H1 (cell line): ENCODE results near the gene SMYD3. TPM values are rescaled to one million over a fixed set of nuclear protein-coding genes. Genes with fewer than 3 reads are reported as not detected.

ENCODE experiments used
- CTCF ChIA-PET: fragments of 300-600 bp; sonication (Branson Sonifier 250); formaldehyde crosslinking; loops from one replicate; lab custom pipeline; 2021; ENCODE audit not compliant: partially characterized antibody; lab: Charles Lee
- POLR2A ChIA-PET: fragments of 300-600 bp; sonication (Branson Sonifier 250); formaldehyde crosslinking; loops from one replicate; lab custom pipeline; 2021; ENCODE audit warnings: inconsistent platforms; ENCODE audit not compliant: partially characterized antibody; lab: Charles Lee
- DNase-seq, 2 experiments: peaks; one replicate each; pipeline versions ENCODE4 v3.0.0 to v3.0.0-alpha.2; 2010 to 2022; ENCODE audit warnings: low spot score in 2 of 2, low read depth in 1 of 2, mixed read lengths in 1 of 2
- FAIRE-seq: peaks from 2 replicates; lab custom pipeline; 2011; peaks lifted over from hg19 to GRCh38; lab: Jason Lieb, UNC
- H2AFZ ChIP-seq: 2 replicates; pipeline ENCODE4 v1.8.1; 2012; ENCODE audit warnings: low read length, inconsistent platforms
- H2AK5ac ChIP-seq: 2 replicates; pipeline ENCODE4 v1.6.1; 2013; ENCODE audit warnings: low read depth, low read length
- H2BK120ac ChIP-seq: replicated peaks from 2 replicates; pipeline ENCODE3; 2013; ENCODE audit warnings: low read depth, low read length, inconsistent platforms
- H2BK12ac ChIP-seq: 2 replicates; pipeline ENCODE4 v1.6.1; 2013; ENCODE audit warnings: low read depth, low read length
- H2BK15ac ChIP-seq: 2 replicates; pipeline ENCODE4 v1.6.1; 2013; ENCODE audit warnings: low read length
- H2BK20ac ChIP-seq: 2 replicates; pipeline ENCODE4 v1.6.1; 2013; ENCODE audit warnings: low read length
- H2BK5ac ChIP-seq: 2 replicates; pipeline ENCODE4 v1.6.1; 2013; ENCODE audit warnings: low read depth, low read length
- H3K14ac ChIP-seq: 2 replicates; pipeline ENCODE4 v1.6.1; 2013; ENCODE audit warnings: inconsistent platforms; ENCODE audit not compliant: insufficient read length
- H3K18ac ChIP-seq: 2 replicates; pipeline ENCODE4 v1.6.1; 2013; ENCODE audit warnings: low read length; ENCODE audit errors: extremely low read depth
- H3K23ac ChIP-seq: 2 replicates; pipeline ENCODE4 v1.6.1; 2013; ENCODE audit warnings: inconsistent platforms; ENCODE audit not compliant: insufficient read length
- H3K23me2 ChIP-seq: 2 replicates; pipeline ENCODE4 v1.6.1; 2013; ENCODE audit warnings: low read depth, low read length
- H3K27ac ChIP-seq: 2 replicates; pipeline ENCODE4 v1.6.1; 2011; ENCODE audit warnings: low read depth, low read length, inconsistent platforms
- H3K27me3 ChIP-seq, 4 experiments: replicated peaks in 1 of 4; 1 replicate in 1 of 4; 2 replicates in 3 of 4; pipeline versions ENCODE4 v1.6.1 to v1.8.1; 2011 to 2013; ENCODE audit warnings: low read length in 3 of 4, mild to moderate bottlenecking in 3 of 4, inconsistent platforms in 2 of 4, mixed read lengths in 2 of 4, moderate library complexity in 1 of 4; ENCODE audit not compliant: control insufficient read depth in 3 of 4, insufficient read depth in 3 of 4; ENCODE audit errors: extremely low read depth in 1 of 4
- H3K36me3 ChIP-seq, 4 experiments: 2 replicates each; pipeline versions ENCODE4 v1.6.1 to v1.8.1; 2011 to 2013; ENCODE audit warnings: mild to moderate bottlenecking in 4 of 4, low read length in 3 of 4, moderate library complexity in 2 of 4, control low read depth in 1 of 4, inconsistent platforms in 1 of 4; ENCODE audit not compliant: insufficient read depth in 4 of 4, control insufficient read depth in 2 of 4
- H3K4ac ChIP-seq: replicated peaks from 2 replicates; pipeline ENCODE3; 2013; ENCODE audit warnings: low read length, low read depth, mixed read lengths, inconsistent platforms; ENCODE audit not compliant: insufficient read length
- H3K4me1 ChIP-seq, 4 experiments: replicated peaks in 1 of 4; 1 replicate in 1 of 4; 2 replicates in 3 of 4; pipeline versions ENCODE4 v1.6.1 to v1.8.1; 2011 to 2013; ENCODE audit warnings: low read length in 3 of 4, inconsistent platforms in 2 of 4, mixed read lengths in 1 of 4; ENCODE audit not compliant: insufficient read depth in 4 of 4, control insufficient read depth in 3 of 4
- H3K4me2 ChIP-seq, 2 experiments: 2 replicates each; pipeline versions ENCODE4 v1.6.1 to v1.8.1; 2011 to 2013; ENCODE audit warnings: low read depth in 2 of 2, low read length in 2 of 2, control low read depth in 1 of 2, inconsistent platforms in 1 of 2, mild to moderate bottlenecking in 1 of 2; ENCODE audit not compliant: insufficient read depth in 1 of 2
- H3K4me3 ChIP-seq, 4 experiments: fragments of 200-600, 300-600 bp in 1 of 4; sonication (generic), shearing (Covaris generic), sonication (Bioruptor Twin) in 1 of 4; 2 replicates each; pipeline versions ENCODE4 v1.5.1 to v1.8.1; 2011 to 2016; ENCODE audit warnings: low read length in 4 of 4, low read depth in 3 of 4, control low read depth in 2 of 4, inconsistent platforms in 2 of 4, mild to moderate bottlenecking in 2 of 4, mixed read lengths in 1 of 4, moderate library complexity in 1 of 4; ENCODE audit not compliant: insufficient read depth in 2 of 4; ENCODE audit errors: extremely low read depth in 1 of 4
- H3K56ac ChIP-seq: replicated peaks from 2 replicates; pipeline ENCODE3; 2013; ENCODE audit warnings: low read depth, mild to moderate bottlenecking, mixed read lengths, low read length, inconsistent platforms; ENCODE audit not compliant: insufficient read length
- H3K79me1 ChIP-seq: 2 replicates; pipeline ENCODE4 v1.6.1; 2013; ENCODE audit warnings: low read depth, low read length, control low read depth
- H3K79me2 ChIP-seq, 2 experiments: 2 replicates each; pipeline versions ENCODE4 v1.6.1 to v1.8.1; 2012 to 2013; ENCODE audit warnings: low read length in 2 of 2, mild to moderate bottlenecking in 2 of 2, inconsistent platforms in 1 of 2; ENCODE audit not compliant: insufficient read depth in 2 of 2, control insufficient read depth in 1 of 2
- H3K9ac ChIP-seq, 4 experiments: replicated peaks in 1 of 4; 1 replicate in 1 of 4; 2 replicates in 3 of 4; pipeline versions ENCODE4 v1.6.1 to v1.8.1; 2011 to 2013; ENCODE audit warnings: low read depth in 3 of 4, low read length in 3 of 4, control low read depth in 2 of 4, mild to moderate bottlenecking in 2 of 4, moderate library complexity in 2 of 4, inconsistent platforms in 1 of 4; ENCODE audit errors: extremely low read depth in 1 of 4
- H3K9me3 ChIP-seq, 2 experiments: 2 replicates each; pipeline versions ENCODE4 v1.6.1 to v1.8.1; 2012 to 2013; ENCODE audit warnings: mild to moderate bottlenecking in 2 of 2, moderate library complexity in 2 of 2, control low read depth in 1 of 2, inconsistent platforms in 1 of 2, low read depth in 1 of 2, low read length in 1 of 2, mixed read lengths in 1 of 2; ENCODE audit not compliant: insufficient read depth in 2 of 2
- H4K20me1 ChIP-seq, 2 experiments: replicated peaks in 1 of 2; 2 replicates each; pipeline versions ENCODE3 to v1.8.1; 2011 to 2013; ENCODE audit warnings: inconsistent platforms in 2 of 2, low read length in 2 of 2, mild to moderate bottlenecking in 1 of 2; ENCODE audit not compliant: insufficient read depth in 2 of 2, control insufficient read depth in 1 of 2
- H4K5ac ChIP-seq: 2 replicates; pipeline ENCODE4 v1.6.1; 2013; ENCODE audit warnings: low read length, low read depth, mixed read lengths, inconsistent platforms; ENCODE audit not compliant: insufficient read length
- H4K8ac ChIP-seq: 2 replicates; pipeline ENCODE4 v1.8.0; 2013; ENCODE audit warnings: mild to moderate bottlenecking, moderate library complexity, low read length, inconsistent platforms; ENCODE audit not compliant: insufficient read depth; ENCODE audit errors: extremely low read depth
- H4K91ac ChIP-seq: replicated peaks from 2 replicates; pipeline ENCODE3; 2013; ENCODE audit warnings: low read length, mixed read lengths, inconsistent platforms; ENCODE audit not compliant: insufficient read length
- CBX8 ChIP-seq: fragments of 300-800, 300-1000 bp; sonication (generic); IDR thresholded peaks from 2 replicates; pipeline ENCODE4 v1.7.1; 2016; ENCODE audit warnings: low read depth, low read length, borderline replicate concordance
- CEBPB ChIP-seq: IDR thresholded peaks from 2 replicates; pipeline ENCODE4 v1.6.1; 2012; ENCODE audit warnings: low read depth, low read length
- CHD2 ChIP-seq: IDR thresholded peaks from 2 replicates; pipeline ENCODE4 v1.6.1; 2012; ENCODE audit warnings: low read length, improper control_type of control experiment
- EGR1 ChIP-seq: IDR thresholded peaks from 2 replicates; pipeline ENCODE4 v1.6.1; 2011; ENCODE audit warnings: low read depth, low read length, borderline replicate concordance
- GABPA ChIP-seq: IDR thresholded peaks from 2 replicates; pipeline ENCODE4 v1.6.1; 2011; ENCODE audit warnings: mild to moderate bottlenecking, low read length, moderate library complexity, borderline replicate concordance; ENCODE audit not compliant: insufficient read depth
- HDAC6 ChIP-seq: IDR thresholded peaks from one replicate; pipeline ENCODE4 v1.7.1; 2012; ENCODE audit warnings: low read depth, mild to moderate bottlenecking, inconsistent platforms, low read length, moderate library complexity
- KDM5A ChIP-seq: fragments of 200-600 bp; IDR thresholded peaks from 2 replicates; pipeline ENCODE4 v1.7.1; 2012; ENCODE audit warnings: mild to moderate bottlenecking, low read length, inconsistent platforms, mixed read lengths
- NANOG ChIP-seq: IDR thresholded peaks from 2 replicates; pipeline ENCODE4 v1.6.1; 2011; ENCODE audit warnings: low read length, low read depth, mild to moderate bottlenecking, inconsistent platforms; ENCODE audit not compliant: insufficient read depth, poor library complexity, severe bottlenecking
- RAD21 ChIP-seq, 2 experiments: IDR thresholded peaks in 1 of 2; conservative IDR thresholded peaks in 1 of 2; 2 replicates each; pipeline ENCODE4 v1.6.1; 2011; ENCODE audit warnings: low read depth in 2 of 2, low read length in 2 of 2, improper control_type of control experiment in 1 of 2, inconsistent platforms in 1 of 2, mild to moderate bottlenecking in 1 of 2, moderate library complexity in 1 of 2
- RXRA ChIP-seq: IDR thresholded peaks from 2 replicates; pipeline ENCODE4 v1.6.1; 2011; ENCODE audit warnings: low read depth, mild to moderate bottlenecking, low read length, moderate library complexity; ENCODE audit not compliant: insufficient read depth
- SIRT6 ChIP-seq: IDR thresholded peaks from one replicate; pipeline ENCODE4 v1.7.1; 2012; ENCODE audit warnings: low read length, inconsistent platforms
- TAF1 ChIP-seq: IDR thresholded peaks from 2 replicates; pipeline ENCODE4 v1.6.1; 2011; ENCODE audit warnings: mild to moderate bottlenecking, low read depth, low read length
- TBP ChIP-seq: IDR thresholded peaks from 2 replicates; pipeline ENCODE4 v1.6.1; 2011; ENCODE audit warnings: low read depth, low read length, improper control_type of control experiment
- TEAD4 ChIP-seq: IDR thresholded peaks from 2 replicates; pipeline ENCODE4 v1.6.1; 2012; ENCODE audit warnings: low read depth, low read length, inconsistent platforms, mixed read lengths
- WGBS, 2 experiments: shearing (Covaris generic) in 1 of 2; methylation state at CpG; one replicate each; pipeline versions ENCODE4 v1.1.6 to v1.1.7; 2013 to 2015; ENCODE audit warnings: low lambda C conversion rate in 2 of 2, mixed read lengths in 2 of 2, inconsistent platforms in 1 of 2, low coverage in 1 of 2, missing lambda C conversion rate in 1 of 2; ENCODE audit not compliant: insufficient replicate concordance in 2 of 2, insufficient coverage in 1 of 2, insufficient read length in 1 of 2; ENCODE audit errors: extremely low coverage in 1 of 2, missing lambda C conversion rate in 1 of 2; 5-methylcytosine and 5-hydroxymethylcytosine counted together
- polyA plus RNA-seq, 7 experiments: library from polyadenylated mRNA; depleted of rRNA in 3 of 7; stranded (reverse) in 5 of 7; unstranded in 2 of 7; fragments of >200 nt in 5 of 7; fragments of 200-250 nt in 2 of 7; gene quantifications; 1 replicate in 5 of 7; 2 replicates in 1 of 7; 4 replicates in 1 of 7; pipeline versions ENCODE4 v1.2.1 to v1.2.3, GENCODE V29; 2011 to 2013; ENCODE audit warnings: missing spikeins in 2 of 7, mixed read lengths in 2 of 7
- total RNA-seq: library from RNA; stranded (reverse); fragmentation: NEBNext Ultra II Directional; extraction: Animal tissue kit (Norgen Biotek cat#: 25700); gene quantifications from 2 replicates; pipeline ENCODE4 v1.2.1, GENCODE V29; 2021
- TF ChIP-seq, protein P1 (sequence below): IDR thresholded peaks from 2 replicates; pipeline ENCODE4 v1.6.1; 2012; ENCODE audit warnings: inconsistent platforms

Gene SMYD3
- total and polyA plus RNA-seq, 2 of the 8 experiments (the other 6 are each of a cell fraction or from before 2014, with no cell fraction given): 17.3 to 25.4 TPM

DNA sequence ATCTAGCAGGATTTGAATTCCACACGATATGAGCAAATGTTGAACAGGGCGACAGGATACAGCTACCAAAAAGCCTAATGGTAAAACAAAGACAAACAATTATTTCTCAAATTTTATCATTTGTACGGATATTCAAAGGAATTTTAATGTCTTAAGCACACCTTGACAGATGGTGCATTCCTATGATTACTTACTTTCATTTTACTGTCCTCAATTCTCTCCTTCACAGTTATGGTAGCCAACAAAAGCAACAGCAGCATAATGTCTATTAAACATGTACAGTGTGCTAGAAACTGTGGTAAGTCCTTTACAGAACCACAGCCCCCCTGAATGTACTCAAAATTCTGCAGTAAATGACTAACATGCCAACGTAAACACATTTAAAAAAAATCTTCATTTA lies 365.8 kb downstream of the SMYD3 start:
- POLR2A ChIA-PET: no interaction called here
- no peaks in the 10 kb centered on the region for H4K20me1 ChIP-seq
- no peaks in the 10 kb centered on the region for H3K4me1 ChIP-seq
- H2AK5ac ChIP-seq: no peak overlapping the region
- H3K27ac ChIP-seq: no peak overlapping the region
- no peak overlapping the region for H3K18ac ChIP-seq
- no peak overlapping the region for H3K56ac ChIP-seq
- no peak overlapping the region for H4K5ac ChIP-seq
- no peak overlapping the region for H4K8ac ChIP-seq
- no peak overlapping the region for H2BK20ac ChIP-seq
- no peaks in the 10 kb centered on the region for H3K27me3 ChIP-seq
- no peak overlapping the region for H3K4ac ChIP-seq
- H3K9me3 ChIP-seq: no peaks in the 10 kb centered on the region
- no peak for FAIRE-seq
- no peaks in the 10 kb centered on the region for H3K79me2 ChIP-seq
- no peak overlapping the region for H3K14ac ChIP-seq
- no peak overlapping the region for H4K91ac ChIP-seq
- H3K4me2 ChIP-seq: no peak overlapping the region
- H2BK5ac ChIP-seq: no peak overlapping the region
- no peak overlapping the region for H3K23ac ChIP-seq
- no peak overlapping the region for H3K9ac ChIP-seq
- CTCF ChIA-PET: interaction anchor here (1.3 kb wide), 1 partner anchor 16 kb away, joined by 9 read pairs; no protein-coding TSS in a partner anchor
- no peak overlapping the region for H3K4me3 ChIP-seq
- no peak overlapping the region for H2BK15ac ChIP-seq
- no peaks in the 10 kb centered on the region for H3K36me3 ChIP-seq
- 87% methylated on average over 4 of the region's 4 CpGs; no CpG with 5 or more reads in 1 of the 2 experiments for WGBS, 2 experiments
- no peaks in the 10 kb centered on the region for H3K23me2 ChIP-seq
- DNase-seq: no peak
- H2BK12ac ChIP-seq: no peak overlapping the region
- H3K79me1 ChIP-seq: no peaks in the 10 kb centered on the region
- H2AFZ ChIP-seq: no peak overlapping the region
- H2BK120ac ChIP-seq: no peak overlapping the region
- no peak for TF ChIP-seq TEAD4
- no peak for TF ChIP-seq HDAC6
- no peak for TF ChIP-seq RXRA
- no peak for TF ChIP-seq RAD21 (IDR thresholded peaks at IDR 0.05 in 1 of 2, conservative IDR thresholded peaks at IDR 0.05 in 1 of 2; ENCODE audit: low read depth in 2 of 2, low read length in 2 of 2)
- no peak for TF ChIP-seq CHD2
- TF ChIP-seq TAF1: no peak
- no peak for TF ChIP-seq EGR1
- TF ChIP-seq, protein P1, sequence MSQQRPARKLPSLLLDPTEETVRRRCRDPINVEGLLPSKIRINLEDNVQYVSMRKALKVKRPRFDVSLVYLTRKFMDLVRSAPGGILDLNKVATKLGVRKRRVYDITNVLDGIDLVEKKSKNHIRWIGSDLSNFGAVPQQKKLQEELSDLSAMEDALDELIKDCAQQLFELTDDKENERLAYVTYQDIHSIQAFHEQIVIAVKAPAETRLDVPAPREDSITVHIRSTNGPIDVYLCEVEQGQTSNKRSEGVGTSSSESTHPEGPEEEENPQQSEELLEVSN: no peak
- no peak for TF ChIP-seq KDM5A
- no peak for TF ChIP-seq TBP
- TF ChIP-seq CBX8: no peak
- no peak for TF ChIP-seq CEBPB
- no peak for TF ChIP-seq SIRT6
- no peak for TF ChIP-seq GABPA
- no peak for TF ChIP-seq NANOG
